GM18519 (cell line): ENCODE measurements around the gene GPC1.

Experiments
- ATAC-seq: cut with Tn5 transposase; IDR thresholded peaks from one replicate; pipeline ENCODE4 v1.9.1; 2021; ENCODE audit warnings: mild to moderate bottlenecking, moderate library complexity; ENCODE audit not compliant: unreplicated experiment, low FRiP score

The GPC1 gene

GRCh38 chr2:240411261-240412160 lies 24.0 kb upstream of the GPC1 start:
- ATAC-seq, result no peak

DNA sequence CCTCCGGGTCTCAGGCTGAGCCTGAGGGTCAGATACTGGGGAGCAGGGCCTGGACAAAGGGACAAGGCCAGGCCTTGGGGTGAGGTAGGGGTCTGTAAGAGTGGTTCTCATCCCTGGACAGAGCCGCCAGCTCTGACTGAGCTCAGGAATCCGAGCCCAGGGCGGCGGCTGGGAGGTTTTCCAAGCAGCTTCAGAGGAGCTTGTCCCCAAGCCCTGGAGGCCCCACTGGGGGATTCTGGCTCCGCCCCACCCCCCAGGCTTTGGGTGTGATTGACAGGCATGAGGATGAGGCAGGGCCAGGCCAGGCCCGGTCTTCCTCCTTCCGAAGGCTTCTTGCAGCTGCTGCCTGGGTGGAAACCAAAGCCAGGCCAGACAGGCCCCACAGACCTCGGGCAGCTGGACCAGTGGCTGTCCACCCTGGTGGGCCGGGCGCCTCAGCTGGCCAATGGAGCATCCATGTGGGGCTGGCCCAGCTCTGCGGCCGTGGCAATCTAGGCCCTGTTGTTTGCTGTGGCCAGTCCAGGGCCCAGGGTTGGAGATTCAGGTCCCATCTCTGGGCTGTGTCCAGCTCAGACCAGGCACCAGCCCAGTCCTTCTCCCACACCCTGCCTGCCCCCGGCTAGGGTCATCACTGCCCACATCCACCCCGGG lies 23.1 kb upstream of the GPC1 start:
- no peak for ATAC-seq

- ATAC-seq, result no peak
Observed at GRCh38 chr2:240412975-240413812, 22.3 kb upstream of the GPC1 start.

- ATAC-seq, result no peak
Observed at GRCh38 chr2:240413813-240414429, 21.5 kb upstream of the GPC1 start.

- no peak for ATAC-seq
Observed at GRCh38 chr2:240416821-240417220, 18.6 kb upstream of the GPC1 start.

GRCh38 chr2:240418311-240418710 lies 17.2 kb upstream of the GPC1 start:
- ATAC-seq, result no peak

GRCh38 chr2:240419271-240419670 lies 16.2 kb upstream of the GPC1 start:
- ATAC-seq, result no peak

DNA sequence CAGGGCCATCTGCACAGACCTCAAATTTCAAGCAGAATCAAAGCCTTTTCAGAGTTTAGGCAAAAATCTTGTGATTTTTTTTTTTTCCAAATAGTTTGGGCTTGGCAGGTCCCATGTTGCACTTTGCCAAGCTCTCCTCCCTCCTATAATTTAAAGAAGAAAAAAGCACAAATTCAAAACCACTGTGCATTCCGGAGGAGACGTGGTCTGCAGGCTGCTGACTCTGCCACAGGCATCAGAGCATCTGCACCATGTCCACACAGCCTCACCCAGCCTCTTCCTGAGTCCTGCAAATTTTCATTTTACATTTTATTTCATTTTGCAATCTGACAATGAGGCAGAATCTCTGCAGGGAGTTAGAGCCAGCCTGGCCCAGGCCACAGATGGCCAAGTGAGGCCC lies 15.7 kb upstream of the GPC1 start:
- ATAC-seq, result no peak

DNA sequence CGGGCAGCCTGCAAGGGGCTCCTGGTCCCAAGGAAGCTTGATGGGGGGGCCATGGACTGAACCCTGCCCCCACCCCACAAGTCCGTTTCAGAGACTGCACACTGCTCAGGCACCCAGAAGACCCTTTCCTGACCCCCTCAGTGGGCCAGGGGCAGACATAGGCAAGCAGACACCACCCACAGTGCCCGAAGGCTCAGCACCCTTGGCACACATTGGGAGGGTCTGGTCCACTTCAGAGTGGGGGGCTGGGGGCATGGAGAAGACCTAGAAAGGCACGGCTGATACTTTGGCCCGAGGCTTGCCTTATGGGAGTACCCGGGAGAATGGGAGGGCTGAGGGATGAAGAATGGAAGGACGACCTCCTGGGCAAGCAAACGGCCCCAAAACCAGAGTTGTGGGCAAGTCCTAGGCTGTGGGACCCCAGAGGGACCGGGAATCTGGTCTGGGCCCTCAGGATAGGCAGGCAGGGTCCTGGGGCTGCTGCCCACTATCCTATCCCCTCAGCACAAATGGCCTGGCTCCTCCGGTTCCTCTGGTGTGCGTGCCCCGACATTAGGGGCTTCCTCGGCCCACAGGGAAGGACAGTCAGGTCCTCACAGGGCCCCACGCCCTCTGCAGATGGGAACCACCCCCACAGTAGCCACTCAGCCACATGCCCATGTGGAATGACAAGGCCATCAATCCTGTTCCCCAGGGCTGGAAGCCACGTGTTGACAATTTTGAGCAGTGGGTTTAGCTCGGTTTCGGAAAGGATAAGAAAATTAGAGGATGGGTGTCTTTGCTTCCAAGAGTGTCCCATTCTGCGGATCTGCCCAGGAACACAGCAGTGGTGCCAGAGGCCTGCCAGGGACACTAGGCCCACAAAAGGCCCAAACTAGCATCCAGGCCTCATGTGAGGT lies 15.0 kb upstream of the GPC1 start:
- no peak for ATAC-seq

DNA sequence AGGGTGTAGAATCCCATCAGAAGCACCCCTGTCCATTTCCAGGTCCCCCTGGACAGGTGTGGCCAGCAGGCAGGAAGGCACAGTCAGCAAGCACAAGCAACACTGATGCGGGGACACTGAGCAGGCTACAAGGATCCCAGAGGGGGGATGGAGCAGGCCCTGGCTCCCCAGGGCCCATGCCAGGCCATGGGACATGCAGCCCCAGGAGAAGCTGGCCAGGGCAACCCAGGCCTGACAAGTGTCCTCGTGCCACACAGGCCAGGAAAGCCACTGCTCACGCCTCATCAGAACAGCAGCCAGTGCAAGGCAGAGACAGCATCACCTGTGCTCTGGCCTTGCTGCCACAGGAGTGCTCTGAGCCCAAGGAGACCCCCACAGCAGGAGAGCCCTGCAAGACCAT lies 14.1 kb upstream of the GPC1 start:
- no peak for ATAC-seq

DNA sequence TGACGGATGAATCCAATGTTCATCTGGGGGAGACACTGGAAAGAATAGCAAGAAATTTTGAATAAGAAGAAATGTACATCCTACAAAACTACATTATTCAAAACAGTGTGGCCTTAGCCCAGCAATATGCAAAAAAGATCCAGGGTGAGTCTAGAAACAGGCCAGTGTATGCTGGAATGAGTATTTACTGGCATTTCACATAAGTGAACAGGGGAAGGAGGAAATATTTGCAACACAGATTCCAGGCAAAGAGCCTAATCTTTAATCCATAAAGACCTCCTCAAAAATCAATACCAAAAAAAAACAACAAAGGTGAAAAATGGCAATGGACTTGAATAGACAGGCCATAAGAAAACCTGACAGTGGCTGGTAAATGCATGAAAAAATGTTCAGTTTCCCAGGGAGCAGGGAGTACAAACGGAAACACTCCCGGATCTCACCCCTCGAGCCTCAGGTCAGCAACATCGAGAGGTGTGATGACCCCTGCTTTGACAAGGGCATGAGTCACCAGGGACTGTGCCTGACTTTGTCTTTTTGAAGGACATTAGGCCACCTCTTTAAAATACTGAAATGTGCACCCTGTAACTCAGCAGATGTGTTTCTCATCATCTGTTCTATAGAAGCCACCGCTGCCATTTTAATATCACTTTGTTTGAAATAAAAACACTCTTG lies 12.7 kb upstream of the GPC1 start:
- no peak for ATAC-seq

DNA sequence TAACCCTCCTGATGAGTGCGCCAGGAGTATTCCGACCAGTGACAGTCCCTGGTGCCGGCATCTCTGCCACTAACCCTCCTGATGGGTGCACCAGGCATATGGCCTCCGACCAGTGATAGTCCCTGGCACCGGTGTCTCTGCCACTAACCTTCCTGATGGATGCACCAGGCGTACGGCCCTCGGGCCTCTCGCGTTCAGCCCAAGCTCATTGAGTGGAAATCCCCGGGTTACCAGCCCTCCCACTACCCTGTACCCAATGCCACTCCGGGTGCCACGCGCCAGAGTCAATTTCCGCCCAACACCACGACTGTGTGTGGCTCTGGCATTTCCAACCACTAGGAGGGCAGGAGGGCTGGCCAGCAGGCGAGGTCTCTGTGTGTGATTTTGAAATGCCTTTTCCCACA lies 11.7 kb upstream of the GPC1 start:
- no peak for ATAC-seq

- ATAC-seq, result no peak
Observed at GRCh38 chr2:240424341-240425235, 10.9 kb upstream of the GPC1 start.

- ATAC-seq, result no peak
Observed at GRCh38 chr2:240425236-240425615, 10.2 kb upstream of the GPC1 start.

- ATAC-seq, result no peak
Observed at GRCh38 chr2:240425697-240426096, 9.8 kb upstream of the GPC1 start.

DNA sequence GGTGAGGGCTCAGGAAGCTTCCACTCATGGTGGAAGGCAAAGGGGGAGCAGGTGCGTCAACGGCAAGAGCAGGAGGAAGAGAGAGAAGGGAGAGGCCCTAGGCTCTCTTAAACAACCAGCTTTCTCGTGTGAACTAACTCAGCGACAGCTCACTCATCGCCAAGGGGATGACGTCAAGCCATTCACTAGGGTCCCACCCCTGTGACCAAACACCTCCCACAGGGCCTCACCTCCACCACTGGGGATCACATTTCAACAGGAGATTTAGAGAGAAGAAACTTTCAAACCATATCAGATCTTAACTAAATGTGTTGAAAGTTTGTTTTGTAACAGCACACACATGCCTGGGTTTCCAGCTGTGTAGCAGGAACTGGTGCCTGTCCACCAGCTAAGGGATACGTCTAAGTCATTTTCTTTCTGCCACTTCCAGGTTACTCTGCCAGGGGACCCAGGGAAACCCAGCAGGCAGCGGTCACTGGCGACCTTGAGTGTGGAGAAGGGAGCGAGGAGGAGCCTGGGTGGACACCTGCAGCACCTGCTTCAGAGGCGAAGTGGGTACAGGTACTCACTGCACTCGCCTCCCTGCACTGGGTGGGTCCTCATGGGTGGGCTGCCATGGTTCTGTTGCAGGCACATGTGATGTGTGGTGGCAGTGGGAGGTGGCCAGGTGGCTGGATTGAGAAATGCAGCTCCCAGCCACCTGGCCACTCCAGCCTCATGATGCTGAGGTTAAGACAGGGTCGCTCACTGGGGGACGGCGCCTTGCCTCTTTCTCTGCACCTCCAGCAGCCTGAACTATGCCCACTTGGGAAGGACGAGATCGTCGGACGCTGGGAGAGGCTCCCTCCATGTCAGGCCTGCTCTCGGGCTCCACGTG lies 8.4 kb upstream of the GPC1 start:
- ATAC-seq, result no peak

DNA sequence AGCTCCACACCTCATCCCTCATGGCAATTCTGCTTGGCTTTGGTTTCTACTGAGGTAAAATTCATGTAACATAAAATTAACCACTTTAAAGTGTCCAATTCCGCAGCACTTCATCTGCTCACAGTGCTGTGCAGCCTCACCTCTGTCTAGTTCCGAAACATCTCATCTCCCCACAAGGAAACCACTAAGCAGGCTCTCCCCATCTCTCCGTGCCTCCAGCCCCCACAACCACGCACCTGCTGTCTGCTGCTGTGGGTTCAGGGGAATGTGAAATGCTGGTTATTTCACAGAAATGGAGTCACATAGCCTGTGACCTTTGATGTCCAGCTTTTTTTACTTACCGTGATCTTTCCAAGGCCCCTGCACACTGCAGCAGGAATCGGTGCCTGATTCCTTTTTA lies 7.7 kb upstream of the GPC1 start:
- no peak for ATAC-seq
